Stomach (tissue), 4 donors: ENCODE results near the gene AGBL4.

Experiments used
- POLR2A ChIP-seq, 4 donors: fragments of 450-650 bp; IDR thresholded peaks; one replicate each; pipeline ENCODE4 v1.6.1; 2016; ENCODE audit warnings: antibody characterized with exemption in 4 of 4, control low read depth in 2 of 4, mild to moderate bottlenecking in 1 of 4, moderate library complexity in 1 of 4
- POLR2AphosphoS5 ChIP-seq, 3 donors: sonication (generic); formaldehyde crosslinking; IDR thresholded peaks; one replicate each; pipeline ENCODE4 v1.6.1; 2016; ENCODE audit warnings: antibody characterized with exemption in 3 of 3

- no peak for TF ChIP-seq POLR2AphosphoS5 (IDR thresholded peaks at IDR 0.05)
- TF ChIP-seq POLR2A (IDR thresholded peaks at IDR 0.05) = no peak
These were observed 716.3 kb downstream of the AGBL4 start for GRCh38 chr1:49307457-49307856.
